Ishikawa (cell line): ENCODE results near the gene PBX4.

Experiments
- CEBPB ChIP-seq: IDR thresholded peaks from 2 replicates; pipeline ENCODE4 v1.6.1; 2012
- CREB1 ChIP-seq: IDR thresholded peaks from 2 replicates; pipeline ENCODE4 v1.6.1; 2012; ENCODE audit warnings: low read depth
- EGR1 ChIP-seq: IDR thresholded peaks from 2 replicates; pipeline ENCODE4 v1.6.1; 2012
- EP300 ChIP-seq: IDR thresholded peaks from 2 replicates; pipeline ENCODE4 v1.6.1; 2012; ENCODE audit warnings: borderline replicate concordance
- FOXM1 ChIP-seq: IDR thresholded peaks from 2 replicates; pipeline ENCODE4 v1.6.1; 2012; ENCODE audit warnings: low read depth, borderline replicate concordance
- NFIC ChIP-seq: IDR thresholded peaks from 2 replicates; pipeline ENCODE4 v1.6.1; 2012
- RAD21 ChIP-seq: IDR thresholded peaks from 2 replicates; pipeline ENCODE4 v1.6.1; 2012; ENCODE audit warnings: low read depth
- REST ChIP-seq: IDR thresholded peaks from 2 replicates; pipeline ENCODE4 v1.6.1; 2012; ENCODE audit warnings: low read depth, mild to moderate bottlenecking
- TAF1 ChIP-seq: IDR thresholded peaks from 2 replicates; pipeline ENCODE4 v1.6.1; 2012; ENCODE audit warnings: low read depth, mild to moderate bottlenecking
- TCF12 ChIP-seq: IDR thresholded peaks from 2 replicates; pipeline ENCODE4 v1.6.1; 2012; ENCODE audit warnings: low read depth
- TEAD4 ChIP-seq: IDR thresholded peaks from 2 replicates; pipeline ENCODE4 v1.6.1; 2012
- USF1 ChIP-seq: IDR thresholded peaks from 2 replicates; pipeline ENCODE4 v1.6.1; 2012
- YY1 ChIP-seq: IDR thresholded peaks from 2 replicates; pipeline ENCODE4 v1.6.1; 2012; ENCODE audit warnings: low read depth
- ZBTB7A ChIP-seq: IDR thresholded peaks from 2 replicates; pipeline ENCODE4 v1.6.1; 2012; ENCODE audit warnings: low read depth
- TF ChIP-seq, protein P1 (sequence below): IDR thresholded peaks from 2 replicates; pipeline ENCODE4 v1.6.1; 2012

Gene PBX4

DNA sequence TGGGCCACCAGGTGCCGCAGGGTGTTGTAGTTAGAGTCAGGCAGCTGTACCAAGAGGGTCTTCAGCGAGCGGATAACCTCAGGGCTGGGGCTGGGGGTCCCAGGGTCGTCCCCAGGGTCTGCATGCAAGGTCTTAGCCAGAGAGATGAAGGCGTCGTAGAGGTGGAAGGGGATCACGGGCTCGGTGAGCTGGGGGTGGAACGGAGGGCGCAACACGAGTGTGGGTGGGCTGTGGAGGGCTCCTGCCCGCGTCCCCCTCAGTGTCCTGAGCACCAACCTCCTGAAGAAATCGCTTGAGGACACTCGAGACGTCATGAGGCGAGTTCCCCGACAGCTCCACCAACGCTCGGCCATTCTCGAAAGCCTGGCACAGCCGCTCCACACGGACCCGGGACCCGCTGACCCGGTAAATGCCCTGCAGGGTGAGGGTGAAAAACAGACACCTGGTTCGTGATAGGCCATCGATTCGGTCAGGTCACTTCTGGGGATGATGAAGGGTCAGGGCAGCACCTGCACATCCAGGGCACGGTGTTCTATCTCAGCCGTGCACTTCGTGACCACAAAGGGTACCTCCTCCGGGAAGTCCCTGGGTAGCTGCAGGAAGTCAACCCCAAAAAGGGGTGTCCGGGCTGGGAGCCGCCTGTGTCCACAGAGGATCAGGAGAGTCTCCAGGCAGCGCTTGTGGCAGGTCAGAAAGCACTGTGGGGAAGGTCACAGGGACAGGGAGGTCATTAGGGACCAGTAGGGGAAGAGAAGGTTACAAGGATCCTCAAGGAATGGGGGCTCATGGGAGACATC lies 16.2 kb upstream of the PBX4 start:
- TF ChIP-seq YY1 (no peak), CREB1 (no peak), EGR1 (no peak), NFIC (no peak), REST (no peak), USF1 (no peak), CEBPB (no peak)

DNA sequence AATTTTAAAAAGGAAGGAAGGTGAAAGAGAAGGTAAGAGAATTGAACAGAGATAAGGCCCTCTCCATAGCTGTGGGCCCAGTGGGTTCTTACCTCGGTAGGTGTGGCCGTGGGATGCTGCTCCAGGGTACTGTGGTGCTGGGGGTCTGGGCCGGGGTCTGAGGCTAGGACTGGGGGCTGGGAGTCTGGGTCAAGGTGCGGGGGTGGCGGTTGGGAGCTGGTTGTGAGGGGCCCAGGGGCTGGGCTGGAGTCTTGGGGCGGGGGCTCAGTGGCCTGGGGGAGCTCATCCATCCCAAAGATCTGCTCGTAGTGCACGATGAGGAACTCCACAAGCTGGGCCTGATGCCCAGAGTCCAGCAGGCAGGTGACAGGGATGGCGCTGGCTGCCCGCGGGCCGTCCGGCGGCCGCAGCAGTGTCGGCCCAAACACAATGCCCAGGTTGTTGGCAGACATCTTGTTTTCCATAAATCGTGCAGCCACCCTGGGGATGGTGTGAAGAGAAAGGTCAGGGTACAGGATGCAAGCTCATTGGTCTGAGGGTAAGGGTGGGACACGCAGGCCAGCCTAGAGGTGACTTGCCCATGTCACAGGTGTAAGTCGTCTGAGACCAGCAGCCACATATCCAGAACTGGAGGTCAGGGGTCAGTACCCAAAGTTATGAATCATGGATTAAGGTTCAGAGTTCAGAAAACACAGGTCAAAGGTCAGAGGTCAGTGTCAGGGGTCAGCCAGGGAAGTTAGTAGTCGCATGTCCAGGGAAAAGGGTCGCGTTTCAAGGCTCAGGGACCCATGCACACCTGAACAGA lies 15.4 kb upstream of the PBX4 start:
- TF ChIP-seq ZBTB7A (no peak), USF1 (no peak), TCF12 (no peak), EGR1 (no peak), FOXM1 (no peak), TAF1 (no peak), CREB1 (no peak), REST (no peak), RAD21 (no peak), TEAD4 (no peak), EP300 (no peak), NFIC (no peak), CEBPB (no peak)
- TF ChIP-seq, protein P1, sequence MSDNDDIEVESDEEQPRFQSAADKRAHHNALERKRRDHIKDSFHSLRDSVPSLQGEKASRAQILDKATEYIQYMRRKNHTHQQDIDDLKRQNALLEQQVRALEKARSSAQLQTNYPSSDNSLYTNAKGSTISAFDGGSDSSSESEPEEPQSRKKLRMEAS = no peak

DNA sequence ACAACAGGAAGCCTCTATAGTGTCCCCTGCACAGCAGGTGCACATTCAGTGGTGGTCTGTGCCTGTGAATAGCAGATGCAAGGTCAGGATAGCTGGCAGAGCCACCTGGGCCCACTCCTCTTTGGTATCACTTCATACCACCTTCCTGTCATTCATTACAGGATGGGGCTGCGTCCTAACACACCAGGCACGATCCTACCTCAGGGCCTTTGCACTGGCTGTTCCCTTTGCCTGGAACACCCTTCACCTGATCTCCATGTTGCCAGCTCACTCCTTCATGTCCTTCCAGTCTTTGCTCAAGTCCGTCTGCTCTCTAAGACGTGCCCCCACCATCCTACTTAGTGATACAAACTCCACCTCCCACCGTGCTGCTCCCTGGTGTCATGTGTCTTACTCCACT lies 14.2 kb upstream of the PBX4 start:
- TF ChIP-seq, protein P1 = no peak
- TF ChIP-seq EP300 (no peak), TAF1 (no peak), TEAD4 (no peak), FOXM1 (no peak), TCF12 (no peak), CREB1 (no peak), REST (no peak), ZBTB7A (no peak), NFIC (no peak), YY1 (no peak), CEBPB (no peak), RAD21 (no peak), USF1 (no peak)

DNA sequence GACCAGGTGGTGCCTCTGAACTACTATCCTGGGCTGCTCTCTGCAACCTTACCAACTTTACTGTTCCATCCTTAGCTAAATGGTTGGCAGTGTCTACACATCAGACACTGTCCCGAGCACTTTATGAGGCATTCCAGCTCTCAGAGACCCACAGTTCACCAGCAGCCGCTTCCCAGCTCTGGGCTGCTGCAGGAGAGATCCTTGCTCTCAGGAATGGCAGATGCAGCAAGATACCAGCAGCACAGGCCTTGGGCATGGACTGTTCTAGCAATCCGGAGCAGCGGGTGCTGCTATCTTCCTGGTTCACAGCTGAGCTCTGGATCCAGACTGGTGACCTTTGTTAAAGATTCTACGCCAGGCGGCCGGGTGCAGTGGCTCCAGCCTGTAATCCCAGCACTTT lies 12.9 kb upstream of the PBX4 start:
- no peak for TF ChIP-seq ZBTB7A
- no peak for TF ChIP-seq TAF1
- no peak for TF ChIP-seq CREB1
- TF ChIP-seq YY1 = no peak
- no peak for TF ChIP-seq EP300
- TF ChIP-seq EGR1 = no peak
- TF ChIP-seq RAD21 = no peak
- no peak for TF ChIP-seq TCF12
- TF ChIP-seq USF1 = no peak
- TF ChIP-seq NFIC = no peak
- TF ChIP-seq REST = no peak
- TF ChIP-seq, protein P1 = no peak
